Aorta (tissue), 5 donors: ENCODE data around the gene ARHGAP23. TPM values are rescaled to one million over a fixed set of nuclear protein-coding genes. Genes with fewer than 3 reads are reported as not detected.

Source experiments
- ATAC-seq: fragments of 200-7000 bp; cut with Tn5 transposase; one replicate; pipeline ENCODE4 v1.9.1; 2022; ENCODE audit warnings: moderate library complexity; ENCODE audit not compliant: low FRiP score
- DNase-seq, 2 donors: peaks; one replicate each; pipeline ENCODE4 v3.0.0-alpha.2; 2020
- H3K27ac ChIP-seq, 2 donors: one replicate each; pipeline ENCODE4 v1.5.1; 2013; ENCODE audit warnings: low read length in 2 of 2, mild to moderate bottlenecking in 2 of 2, moderate library complexity in 2 of 2, control low read depth in 1 of 2, inconsistent platforms in 1 of 2, low read depth in 1 of 2
- H3K27me3 ChIP-seq, 2 donors: one replicate each; pipeline ENCODE4 v1.6.1; 2013; ENCODE audit warnings: control low read depth in 1 of 2, low read length in 1 of 2, mild to moderate bottlenecking in 1 of 2, moderate library complexity in 1 of 2; ENCODE audit not compliant: insufficient read depth in 2 of 2, control insufficient read depth in 1 of 2
- H3K36me3 ChIP-seq, 2 donors: one replicate each; pipeline ENCODE4 v1.6.1; 2013; ENCODE audit warnings: control low read depth in 1 of 2, low read length in 1 of 2, mild to moderate bottlenecking in 1 of 2; ENCODE audit not compliant: insufficient read depth in 2 of 2, control insufficient read depth in 1 of 2
- H3K4me1 ChIP-seq, 2 donors: one replicate each; pipeline ENCODE4 v1.6.1; 2013; ENCODE audit warnings: low read length in 2 of 2, control low read depth in 1 of 2, mild to moderate bottlenecking in 1 of 2, moderate library complexity in 1 of 2; ENCODE audit not compliant: insufficient read depth in 2 of 2, control insufficient read depth in 1 of 2
- H3K4me3 ChIP-seq, 2 donors: one replicate each; pipeline ENCODE4 v1.5.1; 2013; ENCODE audit warnings: low read length in 2 of 2, control low read depth in 1 of 2, mild to moderate bottlenecking in 1 of 2
- H3K9me3 ChIP-seq: one replicate; pipeline ENCODE4 v1.6.1; 2013; ENCODE audit warnings: mild to moderate bottlenecking, low read length; ENCODE audit not compliant: control insufficient read depth
- WGBS, 2 donors: extraction: QIAGEN DNeasy Blood & Tissue Kit; methylation state at CpG; one replicate each; pipeline ENCODE4 v1.1.7; 2013; 5-methylcytosine and 5-hydroxymethylcytosine counted together
- intact Hi-C, 2 donors: fragments of 100-400 bp; cut with DNase I; formaldehyde crosslinking; loops; one replicate each; pipeline versions ENCODE4 v1.14.2 to v1.15.0; 2022
- polyA plus RNA-seq, 2 donors: library from polyadenylated mRNA; stranded (reverse); fragments of 200-250 nt; gene quantifications; one replicate each; pipeline ENCODE4 v1.2.3, GENCODE V29; 2013
- total RNA-seq, 2 donors: library from RNA; stranded (reverse); fragmentation: NEBNext Ultra II Directional; extraction: Animal tissue kit (Norgen Biotek cat#: 25700); gene quantifications; one replicate each; pipeline ENCODE4 v1.2.1, GENCODE V29; 2021
- donor health status: healthy with polysubstance abuse.
- donor health status: Bipolar disorder and iron deficiency.
- donor health status: DM: no; HTN: no; CAD: no.
- donor health status: DM: no; HTN: no; CAD: no.
- donor health status: DM: yes; HTN: yes; CAD: no.

Gene ARHGAP23
- total and polyA plus RNA-seq, 4 donors, result 6.9 to 126 (median 70.6) TPM

- Histone ChIP-seq H3K9me3 (no peaks in the 10 kb centered on the region), H3K36me3 (peaks cover 0 to 5% of the 10 kb centered on the region in 2 donors), H3K27me3 (no peaks in the 10 kb centered on the region), H3K4me3 (no peak overlapping the region), H3K4me1 (no peaks in the 10 kb centered on the region), H3K27ac (no peak overlapping the region)
- WGBS, 2 donors, result 87 to 89% methylated on average over 14 of the region's 14 CpGs
- intact Hi-C loops, result no loop called here
- DNase-seq, result no peak
- no peak for ATAC-seq
Measured at GRCh38 chr17:38504216-38504615, 76.0 kb downstream of the ARHGAP23 start.

- DNase-seq (no peak), ATAC-seq (no peak)
- 83 to 88% methylated on average over 3 of the region's 3 CpGs for WGBS, 2 donors
- no peak overlapping the region for H3K4me3 ChIP-seq
- H3K27ac ChIP-seq, result no peak overlapping the region
- no peaks in the 10 kb centered on the region for H3K4me1 ChIP-seq
- no peaks in the 10 kb centered on the region for H3K9me3 ChIP-seq
- H3K27me3 ChIP-seq, result no peaks in the 10 kb centered on the region
- intact Hi-C loops, result no loop called here
- H3K36me3 ChIP-seq, result peaks cover 0 to 5% of the 10 kb centered on the region in 2 donors
Measured at GRCh38 chr17:38507436-38507835, 79.2 kb downstream of the ARHGAP23 start.

- Histone ChIP-seq H3K4me1 (no peaks in the 10 kb centered on the region), H3K27me3 (no peaks in the 10 kb centered on the region), H3K27ac (no peak overlapping the region), H3K9me3 (no peaks in the 10 kb centered on the region), H3K36me3 (peaks cover 0 to 5% of the 10 kb centered on the region in 2 donors), H3K4me3 (no peak overlapping the region)
- no peak for ATAC-seq
- intact Hi-C loops, result no loop called here
- 89 to 94% methylated on average over 3 of the region's 3 CpGs for WGBS, 2 donors
- no peak for DNase-seq
Measured at GRCh38 chr17:38507921-38508569, 79.8 kb downstream of the ARHGAP23 start.

- DNase-seq, result no peak
- H3K4me1 ChIP-seq, result no peaks in the 10 kb centered on the region
- H3K4me3 ChIP-seq, result no peak overlapping the region
- peaks cover 0 to 2% of the 10 kb centered on the region in 2 donors for H3K36me3 ChIP-seq
- no peak overlapping the region for H3K27ac ChIP-seq
- no peak for ATAC-seq
- H3K9me3 ChIP-seq, result no peaks in the 10 kb centered on the region
- intact Hi-C loops, result no loop called here
- H3K27me3 ChIP-seq, result no peaks in the 10 kb centered on the region
- WGBS, 2 donors, result 75 to 85% methylated on average over 6 of the region's 6 CpGs
Measured at GRCh38 chr17:38508570-38508950, 80.3 kb downstream of the ARHGAP23 start.

- Histone ChIP-seq H3K36me3 (peaks cover 0 to 2% of the 10 kb centered on the region in 2 donors), H3K4me1 (no peaks in the 10 kb centered on the region), H3K4me3 (no peak overlapping the region), H3K27ac (no peak overlapping the region), H3K9me3 (no peaks in the 10 kb centered on the region), H3K27me3 (no peaks in the 10 kb centered on the region)
- intact Hi-C loops, result no loop called here
- WGBS, 2 donors, result 81 to 88% methylated on average over 27 of the region's 27 CpGs
- DNase-seq, result peak; percentile 76 to 89
- ATAC-seq, result peak; percentile 46
Measured at GRCh38 chr17:38508954-38509771, 80.9 kb downstream of the ARHGAP23 start.

- DNase-seq (no peak), ATAC-seq (peak; percentile 33)
- H3K27ac ChIP-seq, result no peak overlapping the region
- no peaks in the 10 kb centered on the region for H3K9me3 ChIP-seq
- H3K27me3 ChIP-seq, result no peaks in the 10 kb centered on the region
- no peaks in the 10 kb centered on the region for H3K4me1 ChIP-seq
- 62 to 64% methylated on average over 55 to 80 of the region's 80 CpGs for WGBS, 2 donors
- H3K4me3 ChIP-seq, result no peak overlapping the region
- intact Hi-C loops, result no loop called here
- H3K36me3 ChIP-seq, result peaks cover 0 to 2% of the 10 kb centered on the region in 2 donors
Measured at GRCh38 chr17:38509772-38510420, 81.6 kb downstream of the ARHGAP23 start.

GRCh38 chr17:38510421-38511149, 82.3 kb downstream of the ARHGAP23 start:
- H3K27ac ChIP-seq, result no peak overlapping the region
- WGBS, 2 donors, result 51 to 62% methylated on average over 71 to 86 of the region's 86 CpGs

More at GRCh38 chr17:38510421-38511149, 82.3 kb downstream of the ARHGAP23 start:
- H3K4me3 ChIP-seq, result no peak overlapping the region
- DNase-seq, result no peak
- H3K36me3 ChIP-seq, result peaks cover 0 to 2% of the 10 kb centered on the region in 2 donors
- H3K4me1 ChIP-seq, result no peaks in the 10 kb centered on the region
- H3K9me3 ChIP-seq, result no peaks in the 10 kb centered on the region
- H3K27me3 ChIP-seq, result no peaks in the 10 kb centered on the region
- ATAC-seq, result no peak
- intact Hi-C loops, result no loop called here
